ENCODE data around the gene BRD3OS.
"Not testable (repeated sequence)": the region's sequence is repeated elsewhere in the genome, so short reads cannot be mapped to it uniquely, and the experiment has no call there.

The BRD3OS gene

DNA sequence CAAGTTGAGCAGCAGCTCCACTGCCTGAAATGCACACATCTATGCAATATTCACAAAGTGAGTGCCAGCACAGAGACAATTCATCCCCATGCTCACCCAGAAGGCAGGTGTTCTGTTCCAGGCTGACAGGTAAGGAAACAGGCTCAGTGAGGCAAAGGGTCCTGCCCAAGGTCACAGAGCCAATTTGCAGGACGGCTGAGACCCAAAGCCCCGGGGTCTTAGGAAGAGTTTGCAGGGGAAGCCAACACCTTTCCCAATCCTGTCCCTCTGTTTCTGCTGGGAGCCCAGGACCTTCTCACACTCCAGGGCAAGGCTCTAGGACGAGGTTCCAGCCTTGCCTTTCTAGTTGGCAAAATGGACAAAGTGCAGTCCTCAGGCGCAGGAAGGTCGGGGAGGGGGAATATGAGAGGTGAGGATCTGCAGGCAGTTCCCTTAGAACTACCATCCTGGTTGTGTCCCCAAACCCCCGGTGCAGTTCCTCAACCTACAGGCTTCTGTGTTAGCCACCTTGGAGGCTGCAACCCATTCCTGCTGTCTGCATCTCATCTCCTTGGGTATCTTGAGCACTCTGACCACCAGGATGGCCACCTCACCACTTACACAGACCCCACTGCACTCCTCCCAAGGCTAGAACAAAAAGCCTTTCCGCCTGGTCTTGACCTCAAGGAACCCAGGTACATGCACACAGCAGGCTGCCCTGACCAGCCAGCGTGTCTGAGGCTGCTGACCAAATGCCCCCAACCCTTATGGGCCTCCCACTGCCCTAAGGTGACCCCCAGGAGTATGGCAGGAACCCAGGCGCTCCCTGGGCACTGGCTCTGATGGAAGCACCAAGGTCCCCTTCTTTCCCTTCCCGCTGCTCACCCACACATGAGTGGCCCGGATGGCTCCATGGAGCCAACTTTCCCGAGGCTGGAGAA lies 44.5 kb downstream of the BRD3OS start:
- H3K4me1 ChIP-seq (ENCODE audit: control extremely low read depth in 1 of 4, control insufficient read depth in 4 of 4, insufficient read depth in 4 of 4, low read length in 3 of 4), result peaks cover 3 to 38% (median 32%) of the 10 kb centered on the region in 4 experiments
- DNase-seq, result no peak
- WGBS (ENCODE audit: insufficient coverage), result 90% methylated on average over 8 of the region's 12 CpGs
- H3K9me3 ChIP-seq (ENCODE audit: control extremely low read depth in 1 of 5, control insufficient read depth in 4 of 5, insufficient read depth in 2 of 5, low read depth in 1 of 5, low read length in 4 of 5), result no peaks in the 10 kb centered on the region
- H3K27ac ChIP-seq (ENCODE audit: insufficient read depth in 1 of 2, low read depth in 1 of 2, low read length in 2 of 2, poor library complexity in 1 of 2, severe bottlenecking in 2 of 2), result no peak overlapping the region
- H3K36me3 ChIP-seq (ENCODE audit: control insufficient read depth in 4 of 4, insufficient read depth in 4 of 4, low read length in 3 of 4), result peaks cover 0 to 1% (median 0%) of the 10 kb centered on the region in 4 experiments
- CTCF ChIA-PET, result no interaction called here
- POLR2A ChIA-PET, result no interaction called here
- H3K4me3 ChIP-seq (ENCODE audit: control insufficient read depth in 1 of 7, extremely low read depth in 1 of 7, insufficient read depth in 4 of 7, low read depth in 2 of 7, low read length in 6 of 7), result peak overlapping the region in 1 of 7 experiments; percentile 87
- peaks cover 0 to 5% (median 0%) of the 10 kb centered on the region in 5 experiments for H3K27me3 ChIP-seq (replicated peaks in 2 of 5; ENCODE audit: control insufficient read depth in 4 of 5, insufficient read depth in 5 of 5, low read length in 4 of 5)

GRCh38 chr9:134071149-134071548 lies 45.9 kb downstream of the BRD3OS start:
- H3K36me3 ChIP-seq (ENCODE audit: control insufficient read depth in 4 of 4, insufficient read depth in 4 of 4, low read length in 3 of 4), result no peaks in the 10 kb centered on the region
- peaks cover 3 to 24% (median 19%) of the 10 kb centered on the region in 4 experiments for H3K4me1 ChIP-seq (ENCODE audit: control extremely low read depth in 1 of 4, control insufficient read depth in 4 of 4, insufficient read depth in 4 of 4, low read length in 3 of 4)
- H3K27me3 ChIP-seq (replicated peaks in 2 of 5; ENCODE audit: control insufficient read depth in 4 of 5, insufficient read depth in 5 of 5, low read length in 4 of 5), result peaks cover 0 to 5% (median 0%) of the 10 kb centered on the region in 5 experiments
- no peak overlapping the region for H3K4me3 ChIP-seq (ENCODE audit: control insufficient read depth in 1 of 7, extremely low read depth in 1 of 7, insufficient read depth in 4 of 7, low read depth in 2 of 7, low read length in 6 of 7)
- CTCF ChIA-PET, result interaction anchor here (1.1 kb wide), 1 partner anchor 17 kb away, joined by 4 read pairs; no protein-coding TSS in a partner anchor
- 98% methylated on average over 12 of the region's 12 CpGs for WGBS (ENCODE audit: insufficient coverage)
- POLR2A ChIA-PET, result no interaction called here
- no peak overlapping the region for H3K27ac ChIP-seq (ENCODE audit: insufficient read depth in 1 of 2, low read depth in 1 of 2, low read length in 2 of 2, poor library complexity in 1 of 2, severe bottlenecking in 2 of 2)
- no peaks in the 10 kb centered on the region for H3K9me3 ChIP-seq (ENCODE audit: control extremely low read depth in 1 of 5, control insufficient read depth in 4 of 5, insufficient read depth in 2 of 5, low read depth in 1 of 5, low read length in 4 of 5)
- DNase-seq, result no peak

GRCh38 chr9:134072683-134073082 lies 47.4 kb downstream of the BRD3OS start:
- H3K27ac ChIP-seq (ENCODE audit: insufficient read depth in 1 of 2, low read depth in 1 of 2, low read length in 2 of 2, poor library complexity in 1 of 2, severe bottlenecking in 2 of 2); POLR2A ChIA-PET; H3K36me3 ChIP-seq (ENCODE audit: control insufficient read depth in 4 of 4, insufficient read depth in 4 of 4, low read length in 3 of 4); H3K9me3 ChIP-seq (ENCODE audit: control extremely low read depth in 1 of 5, control insufficient read depth in 4 of 5, insufficient read depth in 2 of 5, low read depth in 1 of 5, low read length in 4 of 5); DNase-seq; H3K27me3 ChIP-seq (replicated peaks in 2 of 5; ENCODE audit: control insufficient read depth in 4 of 5, insufficient read depth in 5 of 5, low read length in 4 of 5); H3K4me3 ChIP-seq (ENCODE audit: control insufficient read depth in 1 of 7, extremely low read depth in 1 of 7, insufficient read depth in 4 of 7, low read depth in 2 of 7, low read length in 6 of 7): not testable (repeated sequence)
- CTCF ChIA-PET, result interaction anchor here (1.1 to 1.7 kb wide), 2 partner anchors 11 to 39 kb away, joined by 3 to 4 read pairs; no protein-coding TSS in a partner anchor
- WGBS (ENCODE audit: insufficient coverage), result 97% methylated on average over 5 of the region's 7 CpGs
- H3K4me1 ChIP-seq (ENCODE audit: control extremely low read depth in 1 of 4, control insufficient read depth in 4 of 4, insufficient read depth in 4 of 4, low read length in 3 of 4), result peaks cover 0 to 17% (median 13%) of the 10 kb centered on the region in 4 experiments

DNA sequence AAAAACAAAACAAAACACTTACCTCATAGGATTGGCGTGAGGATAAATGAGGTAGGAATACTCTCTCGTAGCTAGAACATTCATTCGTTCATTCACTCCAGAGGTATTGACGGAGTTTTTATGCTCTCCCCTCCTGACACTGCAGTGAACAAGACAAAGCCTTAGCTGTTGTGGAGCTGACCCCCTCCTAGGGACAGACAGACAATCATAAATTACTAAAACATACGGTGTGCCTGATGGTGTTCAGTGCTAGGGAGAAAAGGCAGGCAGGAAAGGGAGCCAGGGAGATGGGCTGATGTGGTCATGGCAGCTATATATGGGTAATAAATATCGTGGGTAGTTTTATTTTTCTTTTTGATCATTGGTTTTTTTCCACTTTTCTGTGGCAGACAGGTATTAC lies 48.2 kb downstream of the BRD3OS start:
- ChIA-PET CTCF (interaction anchor here (1.1 to 1.7 kb wide), 2 partner anchors 11 to 38 kb away, joined by 3 to 4 read pairs; no protein-coding TSS in a partner anchor), POLR2A (no interaction called here)
- H3K27ac ChIP-seq (ENCODE audit: insufficient read depth in 1 of 2, low read depth in 1 of 2, low read length in 2 of 2, poor library complexity in 1 of 2, severe bottlenecking in 2 of 2), result no peak overlapping the region
- peaks cover 0 to 5% (median 0%) of the 10 kb centered on the region in 5 experiments for H3K27me3 ChIP-seq (replicated peaks in 2 of 5; ENCODE audit: control insufficient read depth in 4 of 5, insufficient read depth in 5 of 5, low read length in 4 of 5)
- DNase-seq, result no peak
- H3K36me3 ChIP-seq (ENCODE audit: control insufficient read depth in 4 of 4, insufficient read depth in 4 of 4, low read length in 3 of 4), result no peaks in the 10 kb centered on the region
- peaks cover 0 to 17% (median 12%) of the 10 kb centered on the region in 4 experiments for H3K4me1 ChIP-seq (ENCODE audit: control extremely low read depth in 1 of 4, control insufficient read depth in 4 of 4, insufficient read depth in 4 of 4, low read length in 3 of 4)
- peaks cover 0 to 7% (median 3%) of the 10 kb centered on the region in 5 experiments for H3K9me3 ChIP-seq (ENCODE audit: control extremely low read depth in 1 of 5, control insufficient read depth in 4 of 5, insufficient read depth in 2 of 5, low read depth in 1 of 5, low read length in 4 of 5)
- no peak overlapping the region for H3K4me3 ChIP-seq (ENCODE audit: control insufficient read depth in 1 of 7, extremely low read depth in 1 of 7, insufficient read depth in 4 of 7, low read depth in 2 of 7, low read length in 6 of 7)
- WGBS (ENCODE audit: insufficient coverage), result 90% methylated on average over 6 of the region's 6 CpGs

- 91% methylated on average over 6 of the region's 31 CpGs for WGBS (ENCODE audit: insufficient coverage)
- H3K4me1 ChIP-seq (ENCODE audit: control extremely low read depth in 1 of 4, control insufficient read depth in 4 of 4, insufficient read depth in 4 of 4, low read length in 3 of 4); H3K36me3 ChIP-seq (ENCODE audit: control insufficient read depth in 4 of 4, insufficient read depth in 4 of 4, low read length in 3 of 4); H3K27ac ChIP-seq (ENCODE audit: insufficient read depth in 1 of 2, low read depth in 1 of 2, low read length in 2 of 2, poor library complexity in 1 of 2, severe bottlenecking in 2 of 2); H3K4me3 ChIP-seq (ENCODE audit: control insufficient read depth in 1 of 7, extremely low read depth in 1 of 7, insufficient read depth in 4 of 7, low read depth in 2 of 7, low read length in 6 of 7); POLR2A ChIA-PET; DNase-seq; H3K27me3 ChIP-seq (replicated peaks in 2 of 5; ENCODE audit: control insufficient read depth in 4 of 5, insufficient read depth in 5 of 5, low read length in 4 of 5); CTCF ChIA-PET: not testable (repeated sequence)
- peaks cover 4 to 17% (median 7%) of the 10 kb centered on the region in 5 experiments for H3K9me3 ChIP-seq (ENCODE audit: control extremely low read depth in 1 of 5, control insufficient read depth in 4 of 5, insufficient read depth in 2 of 5, low read depth in 1 of 5, low read length in 4 of 5)
Observed at GRCh38 chr9:134075689-134076088, 50.4 kb downstream of the BRD3OS start.

GRCh38 chr9:134076644-134077043 lies 51.4 kb downstream of the BRD3OS start:
- H3K36me3 ChIP-seq (ENCODE audit: control insufficient read depth in 4 of 4, insufficient read depth in 4 of 4, low read length in 3 of 4), result no peaks in the 10 kb centered on the region
- ChIA-PET POLR2A (no interaction called here), CTCF (no interaction called here)
- H3K9me3 ChIP-seq (ENCODE audit: control extremely low read depth in 1 of 5, control insufficient read depth in 4 of 5, insufficient read depth in 2 of 5, low read depth in 1 of 5, low read length in 4 of 5), result peaks cover 4 to 18% (median 7%) of the 10 kb centered on the region in 5 experiments
- no peaks in the 10 kb centered on the region for H3K27me3 ChIP-seq (replicated peaks in 2 of 5; ENCODE audit: control insufficient read depth in 4 of 5, insufficient read depth in 5 of 5, low read length in 4 of 5)
- no peaks in the 10 kb centered on the region for H3K4me1 ChIP-seq (ENCODE audit: control extremely low read depth in 1 of 4, control insufficient read depth in 4 of 4, insufficient read depth in 4 of 4, low read length in 3 of 4)
- no peak overlapping the region for H3K4me3 ChIP-seq (ENCODE audit: control insufficient read depth in 1 of 7, extremely low read depth in 1 of 7, insufficient read depth in 4 of 7, low read depth in 2 of 7, low read length in 6 of 7)
- no peak overlapping the region for H3K27ac ChIP-seq (ENCODE audit: insufficient read depth in 1 of 2, low read depth in 1 of 2, low read length in 2 of 2, poor library complexity in 1 of 2, severe bottlenecking in 2 of 2)
- DNase-seq, result no peak
- WGBS (ENCODE audit: insufficient coverage), result no CpG with 5 or more reads among the region's 1 CpG
